RWPE1 (cell line): ENCODE measurements around the gene PLA2G2D.

Experiments
- CTCF ChIA-PET: fragments of 350-600 bp; sonication (Branson Sonifier 250); formaldehyde crosslinking; extraction: SDS; loops from one replicate; lab custom pipeline; 2021; lab: Yijun Ruan, JAX
- POLR2A ChIA-PET: fragments of 400-600 bp; formaldehyde crosslinking; extraction: SDS; loops from one replicate; lab custom pipeline; 2020; ENCODE audit warnings: antibody characterized with exemption; ENCODE audit not compliant: low non-redundant PET; lab: Yijun Ruan, JAX
- DNase-seq: peaks from one replicate; pipeline ENCODE4 v3.0.0; 2012; ENCODE audit warnings: low spot score
- H3K27ac ChIP-seq: fragments of 450-650 bp; 2 replicates; pipeline ENCODE4 v1.5.1; 2017
- TF ChIP-seq, protein P1 (sequence below): fragments of 450-650 bp; conservative IDR thresholded peaks from 2 replicates; pipeline ENCODE4 v1.5.1; 2017; ENCODE audit warnings: low read depth, mild to moderate bottlenecking

PLA2G2D gene

DNA sequence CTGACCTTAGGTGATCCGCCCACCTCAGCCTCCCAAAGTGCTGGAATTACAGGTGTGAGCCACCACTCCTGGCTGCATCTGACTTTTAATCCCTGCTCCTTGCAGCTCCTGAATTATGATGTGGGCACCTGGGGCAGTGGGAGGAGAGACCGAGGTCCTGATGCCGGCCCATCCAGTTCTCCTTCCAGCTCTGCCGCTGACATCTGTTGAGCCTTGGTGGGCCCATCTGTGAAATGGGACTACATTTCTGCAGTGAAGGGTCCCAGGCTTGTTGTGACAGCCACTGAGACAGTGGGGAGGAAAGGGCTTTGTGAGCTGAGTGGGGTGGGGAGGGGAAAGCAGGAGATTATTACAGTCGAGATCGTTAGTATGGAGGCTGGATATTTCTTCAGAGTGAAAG lies 31.6 kb upstream of the PLA2G2D start:
- CTCF ChIA-PET: interaction anchor here (1.4 kb wide), 1 partner anchor 233 kb away, joined by 3 read pairs; no protein-coding TSS in a partner anchor
- POLR2A ChIA-PET: no interaction called here
- DNase-seq: no peak
- no peak overlapping the region for H3K27ac ChIP-seq
- TF ChIP-seq, protein P1, sequence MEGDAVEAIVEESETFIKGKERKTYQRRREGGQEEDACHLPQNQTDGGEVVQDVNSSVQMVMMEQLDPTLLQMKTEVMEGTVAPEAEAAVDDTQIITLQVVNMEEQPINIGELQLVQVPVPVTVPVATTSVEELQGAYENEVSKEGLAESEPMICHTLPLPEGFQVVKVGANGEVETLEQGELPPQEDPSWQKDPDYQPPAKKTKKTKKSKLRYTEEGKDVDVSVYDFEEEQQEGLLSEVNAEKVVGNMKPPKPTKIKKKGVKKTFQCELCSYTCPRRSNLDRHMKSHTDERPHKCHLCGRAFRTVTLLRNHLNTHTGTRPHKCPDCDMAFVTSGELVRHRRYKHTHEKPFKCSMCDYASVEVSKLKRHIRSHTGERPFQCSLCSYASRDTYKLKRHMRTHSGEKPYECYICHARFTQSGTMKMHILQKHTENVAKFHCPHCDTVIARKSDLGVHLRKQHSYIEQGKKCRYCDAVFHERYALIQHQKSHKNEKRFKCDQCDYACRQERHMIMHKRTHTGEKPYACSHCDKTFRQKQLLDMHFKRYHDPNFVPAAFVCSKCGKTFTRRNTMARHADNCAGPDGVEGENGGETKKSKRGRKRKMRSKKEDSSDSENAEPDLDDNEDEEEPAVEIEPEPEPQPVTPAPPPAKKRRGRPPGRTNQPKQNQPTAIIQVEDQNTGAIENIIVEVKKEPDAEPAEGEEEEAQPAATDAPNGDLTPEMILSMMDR: no peak

DNA sequence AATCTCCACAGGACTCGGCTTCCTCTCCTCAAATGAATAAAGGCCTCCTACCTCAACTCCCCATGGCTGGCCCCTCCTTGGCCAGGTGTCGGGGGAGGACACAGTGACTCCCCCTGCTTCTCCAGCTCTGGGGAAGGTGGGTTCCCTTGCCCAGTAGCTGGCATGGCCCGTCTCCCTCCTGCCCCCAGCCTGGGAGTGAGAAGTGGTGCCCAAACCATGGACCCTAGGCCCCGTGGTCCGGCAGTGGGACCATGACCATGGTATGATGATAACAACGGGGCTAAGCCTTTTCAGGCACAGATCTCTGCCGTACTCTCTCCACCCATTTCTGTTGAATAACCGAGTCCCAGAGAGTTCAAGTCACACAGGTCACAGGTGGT lies 31.0 kb upstream of the PLA2G2D start:
- H3K27ac ChIP-seq: no peak overlapping the region
- ChIA-PET POLR2A (no interaction called here), CTCF (interaction anchor here (0.7 to 1.4 kb wide), 2 partner anchors 59 to 233 kb away, joined by 3 read pairs; no protein-coding TSS in a partner anchor)
- TF ChIP-seq, protein P1: no peak
- DNase-seq: no peak

DNA sequence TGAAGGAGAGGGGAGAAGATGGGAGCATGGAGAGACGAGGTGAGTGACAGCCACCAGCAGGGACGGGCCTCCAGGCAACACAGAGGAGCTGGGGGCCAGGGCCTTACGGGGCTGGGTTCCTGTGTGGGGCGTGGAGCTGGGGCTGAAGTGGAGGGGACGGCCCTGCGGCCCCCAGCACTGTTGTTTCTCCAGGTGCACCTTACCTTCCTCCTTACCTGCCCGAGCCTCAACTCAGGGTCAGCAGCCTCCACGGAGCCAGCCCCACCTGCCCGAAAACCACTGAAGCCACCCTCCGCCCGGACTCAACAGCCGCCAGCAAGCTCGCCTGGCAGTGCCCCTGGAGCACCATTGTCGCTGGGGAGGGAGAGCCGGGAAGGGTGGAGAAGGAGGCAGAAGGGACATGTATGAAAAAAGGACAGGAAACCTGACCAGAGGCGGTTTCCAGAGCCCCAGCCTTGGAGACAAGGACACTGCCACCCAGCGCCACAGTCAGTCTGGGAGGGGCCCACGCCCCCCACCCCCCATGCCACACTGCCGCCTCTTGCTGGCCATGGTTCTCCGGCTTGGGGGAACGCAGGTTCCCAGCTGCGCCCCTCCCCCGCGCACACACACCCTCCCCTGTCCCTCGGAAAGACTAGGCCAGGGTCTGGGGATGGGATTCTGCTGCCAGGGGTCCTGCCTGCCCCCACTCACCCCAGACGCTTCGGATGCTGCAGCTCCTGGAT lies 30.4 kb upstream of the PLA2G2D start:
- TF ChIP-seq, protein P1: no peak
- CTCF ChIA-PET: interaction anchor here (0.7 to 1.4 kb wide), 2 partner anchors 58 to 232 kb away, joined by 3 read pairs; no protein-coding TSS in a partner anchor
- DNase-seq: no peak
- POLR2A ChIA-PET: no interaction called here
- no peak overlapping the region for H3K27ac ChIP-seq

DNA sequence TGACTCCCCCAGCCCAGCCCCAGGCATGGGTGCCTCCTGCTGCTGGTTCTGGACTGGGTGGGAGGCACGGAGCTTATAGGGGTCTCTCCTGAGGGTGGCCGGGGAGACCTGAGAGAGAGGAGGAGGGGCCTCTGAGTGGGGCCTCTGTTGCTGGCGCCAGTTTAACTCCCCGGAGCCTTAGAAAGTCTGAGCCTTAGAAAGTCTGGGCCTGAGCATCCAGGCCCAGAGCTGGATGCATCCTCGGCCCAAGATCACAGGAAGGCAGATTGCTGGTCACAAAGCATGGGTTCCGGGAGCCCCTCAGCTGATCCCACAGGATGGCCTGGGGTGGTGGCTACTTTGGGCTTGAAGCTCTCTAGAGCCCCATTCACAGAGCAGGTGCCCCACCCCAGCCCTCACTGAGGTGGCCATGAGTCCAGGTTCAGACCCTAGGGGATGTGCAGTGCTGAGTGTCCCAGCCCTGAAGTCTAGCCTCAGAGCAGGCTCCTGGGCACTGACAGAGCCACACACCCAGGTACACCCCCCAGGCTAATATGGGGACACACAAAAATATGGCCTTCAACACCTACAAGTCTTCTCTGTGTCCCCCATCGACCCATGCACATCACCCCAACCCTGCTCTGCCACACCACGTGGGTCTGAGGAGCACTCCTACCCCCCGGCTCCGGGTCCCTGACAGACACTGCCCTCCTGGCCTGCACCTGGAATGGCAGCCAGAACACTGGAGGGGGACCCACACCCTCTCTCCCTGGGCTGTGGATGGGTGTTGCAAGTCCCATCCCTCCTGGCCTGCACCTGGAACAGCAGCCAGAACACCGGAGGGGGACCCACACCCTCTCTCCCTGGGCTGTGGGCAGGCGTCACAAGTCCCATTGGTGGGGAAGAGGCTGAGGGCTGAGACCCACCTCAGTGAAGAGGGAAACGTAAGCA lies 29.5 kb upstream of the PLA2G2D start:
- ChIA-PET POLR2A (no interaction called here), CTCF (no interaction called here)
- TF ChIP-seq, protein P1: no peak
- no peak for DNase-seq
- no peak overlapping the region for H3K27ac ChIP-seq

DNA sequence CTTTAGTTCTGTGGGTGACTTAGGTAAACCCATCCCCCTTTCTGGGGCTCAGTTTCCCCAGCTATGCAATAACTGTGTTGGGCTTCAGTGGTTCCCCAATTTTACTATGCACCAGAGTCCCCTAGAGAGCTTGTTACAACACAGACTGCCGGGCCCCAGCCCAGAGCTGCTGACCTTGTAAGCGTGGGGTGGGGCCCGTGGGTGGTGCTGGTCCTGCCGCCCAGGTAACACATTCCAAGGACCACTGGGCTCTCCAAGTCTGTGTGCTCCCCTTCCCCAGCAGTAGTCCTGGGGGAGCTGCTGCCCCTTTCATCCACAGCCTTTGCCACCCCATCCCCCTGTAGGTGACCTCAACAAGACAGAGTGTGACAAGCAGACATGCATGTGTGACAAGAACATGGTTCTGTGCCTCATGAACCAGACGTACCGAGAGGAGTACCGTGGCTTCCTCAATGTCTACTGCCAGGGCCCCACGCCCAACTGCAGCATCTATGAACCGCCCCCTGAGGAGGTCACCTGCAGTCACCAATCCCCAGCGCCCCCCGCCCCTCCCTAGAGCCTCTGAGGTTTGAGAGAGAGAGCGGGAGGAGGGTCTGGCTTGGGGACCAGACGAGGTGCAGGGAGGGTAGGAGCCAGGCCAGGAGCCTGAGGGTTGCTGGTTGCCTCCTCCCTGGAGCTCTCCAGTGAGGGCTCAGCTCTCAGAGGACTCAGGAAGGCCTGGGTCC lies 28.7 kb upstream of the PLA2G2D start:
- ChIA-PET POLR2A (no interaction called here), CTCF (no interaction called here)
- TF ChIP-seq, protein P1: no peak
- H3K27ac ChIP-seq: no peak overlapping the region
- no peak for DNase-seq
